Activated naive CD8-positive, alpha-beta T cell (primary cell): ENCODE data around the gene TNC.

ENCODE experiments used
- H3K27ac Mint-ChIP-seq: one replicate; pipeline ENCODE4 v1.8.0; 2021; ENCODE audit warnings: mixed read lengths
- H3K27me3 Mint-ChIP-seq: one replicate; pipeline ENCODE4 v1.8.0; 2021; ENCODE audit warnings: mixed read lengths
- H3K36me3 Mint-ChIP-seq: one replicate; pipeline ENCODE4 v1.8.0; 2021; ENCODE audit warnings: mixed read lengths
- H3K4me1 Mint-ChIP-seq: one replicate; pipeline ENCODE4 v1.8.0; 2021; ENCODE audit warnings: low read depth, mixed read lengths
- H3K4me3 Mint-ChIP-seq: one replicate; pipeline ENCODE4 v1.8.0; 2021; ENCODE audit warnings: mild to moderate bottlenecking, mixed read lengths
- H3K9me3 Mint-ChIP-seq: one replicate; pipeline ENCODE4 v1.8.0; 2021; ENCODE audit warnings: low read depth, mixed read lengths

Gene TNC

GRCh38 chr9:115033800-115034199, 84.2 kb downstream of the TNC start:
- Mint-ChIP-seq H3K36me3 (no peaks in the 10 kb centered on the region), H3K4me1 (peaks cover 12% of the 10 kb centered on the region), H3K27me3 (no peaks in the 10 kb centered on the region), H3K27ac (no peak overlapping the region), H3K4me3 (no peak overlapping the region), H3K9me3 (no peaks in the 10 kb centered on the region)

- peaks cover 2% of the 10 kb centered on the region for H3K27me3 Mint-ChIP-seq
- no peak overlapping the region for H3K27ac Mint-ChIP-seq
- no peaks in the 10 kb centered on the region for H3K36me3 Mint-ChIP-seq
- H3K4me3 Mint-ChIP-seq: no peak overlapping the region
- H3K4me1 Mint-ChIP-seq: peaks cover 12% of the 10 kb centered on the region
- H3K9me3 Mint-ChIP-seq: no peaks in the 10 kb centered on the region
Observed at GRCh38 chr9:115032296-115032695, 85.7 kb downstream of the TNC start.

- H3K4me3 Mint-ChIP-seq: no peak overlapping the region
- no peaks in the 10 kb centered on the region for H3K9me3 Mint-ChIP-seq
- H3K4me1 Mint-ChIP-seq: no peaks in the 10 kb centered on the region
- peaks cover 2% of the 10 kb centered on the region for H3K27me3 Mint-ChIP-seq
- no peak overlapping the region for H3K27ac Mint-ChIP-seq
- no peaks in the 10 kb centered on the region for H3K36me3 Mint-ChIP-seq
Observed at GRCh38 chr9:115030006-115030405, 88.0 kb downstream of the TNC start.

GRCh38 chr9:115025721-115026120, 92.2 kb downstream of the TNC start:
- no peaks in the 10 kb centered on the region for H3K4me1 Mint-ChIP-seq
- H3K36me3 Mint-ChIP-seq: no peaks in the 10 kb centered on the region
- peaks cover 2% of the 10 kb centered on the region for H3K27me3 Mint-ChIP-seq
- H3K4me3 Mint-ChIP-seq: no peak overlapping the region
- H3K9me3 Mint-ChIP-seq: no peaks in the 10 kb centered on the region
- H3K27ac Mint-ChIP-seq: no peak overlapping the region

GRCh38 chr9:115024925-115025535, 92.9 kb downstream of the TNC start:
- H3K4me3 Mint-ChIP-seq: no peak overlapping the region
- no peaks in the 10 kb centered on the region for H3K36me3 Mint-ChIP-seq
- no peaks in the 10 kb centered on the region for H3K4me1 Mint-ChIP-seq
- peaks cover 2% of the 10 kb centered on the region for H3K27me3 Mint-ChIP-seq
- no peak overlapping the region for H3K27ac Mint-ChIP-seq
- no peaks in the 10 kb centered on the region for H3K9me3 Mint-ChIP-seq

GRCh38 chr9:115022760-115023434, 95.1 kb downstream of the TNC start:
- no peaks in the 10 kb centered on the region for H3K9me3 Mint-ChIP-seq
- H3K4me1 Mint-ChIP-seq: no peaks in the 10 kb centered on the region
- H3K27ac Mint-ChIP-seq: no peak overlapping the region
- H3K27me3 Mint-ChIP-seq: peaks cover 2% of the 10 kb centered on the region
- H3K4me3 Mint-ChIP-seq: no peak overlapping the region
- H3K36me3 Mint-ChIP-seq: no peaks in the 10 kb centered on the region

- H3K36me3 Mint-ChIP-seq: no peaks in the 10 kb centered on the region
- no peaks in the 10 kb centered on the region for H3K27me3 Mint-ChIP-seq
- no peak overlapping the region for H3K27ac Mint-ChIP-seq
- no peak overlapping the region for H3K4me3 Mint-ChIP-seq
- H3K9me3 Mint-ChIP-seq: no peaks in the 10 kb centered on the region
- peaks cover 5% of the 10 kb centered on the region for H3K4me1 Mint-ChIP-seq
Observed at GRCh38 chr9:115018547-115019435, 99.2 kb downstream of the TNC start.

GRCh38 chr9:115016344-115016743, 101.6 kb downstream of the TNC start:
- no peaks in the 10 kb centered on the region for H3K27me3 Mint-ChIP-seq
- no peak overlapping the region for H3K27ac Mint-ChIP-seq
- no peak overlapping the region for H3K4me3 Mint-ChIP-seq
- peaks cover 25% of the 10 kb centered on the region for H3K4me1 Mint-ChIP-seq
- H3K9me3 Mint-ChIP-seq: no peaks in the 10 kb centered on the region
- H3K36me3 Mint-ChIP-seq: no peaks in the 10 kb centered on the region

- Mint-ChIP-seq H3K4me1 (peaks cover 29% of the 10 kb centered on the region), H3K9me3 (no peaks in the 10 kb centered on the region), H3K27ac (no peak overlapping the region), H3K27me3 (no peaks in the 10 kb centered on the region), H3K4me3 (no peak overlapping the region), H3K36me3 (no peaks in the 10 kb centered on the region)
Observed at GRCh38 chr9:115015018-115015635, 102.8 kb downstream of the TNC start.

GRCh38 chr9:115014438-115014837, 103.5 kb downstream of the TNC start:
- Mint-ChIP-seq H3K27ac (peak overlapping the region; percentile 47), H3K27me3 (no peaks in the 10 kb centered on the region), H3K36me3 (no peaks in the 10 kb centered on the region), H3K4me3 (no peak overlapping the region), H3K4me1 (peaks cover 31% of the 10 kb centered on the region), H3K9me3 (no peaks in the 10 kb centered on the region)

- peak overlapping the region; percentile 47 for H3K27ac Mint-ChIP-seq
- no peaks in the 10 kb centered on the region for H3K27me3 Mint-ChIP-seq
- H3K36me3 Mint-ChIP-seq: no peaks in the 10 kb centered on the region
- no peaks in the 10 kb centered on the region for H3K9me3 Mint-ChIP-seq
- H3K4me3 Mint-ChIP-seq: no peak overlapping the region
- H3K4me1 Mint-ChIP-seq: peaks cover 35% of the 10 kb centered on the region
Observed at GRCh38 chr9:115013998-115014397, 104.0 kb downstream of the TNC start.

GRCh38 chr9:115012486-115012885, 105.5 kb downstream of the TNC start:
- no peaks in the 10 kb centered on the region for H3K9me3 Mint-ChIP-seq
- H3K4me3 Mint-ChIP-seq: no peak overlapping the region
- H3K36me3 Mint-ChIP-seq: no peaks in the 10 kb centered on the region
- H3K27me3 Mint-ChIP-seq: no peaks in the 10 kb centered on the region
- H3K4me1 Mint-ChIP-seq: peaks cover 38% of the 10 kb centered on the region
- H3K27ac Mint-ChIP-seq: peak overlapping the region; percentile 1

GRCh38 chr9:115010874-115011273, 107.1 kb downstream of the TNC start:
- Mint-ChIP-seq H3K27me3 (no peaks in the 10 kb centered on the region), H3K4me3 (no peak overlapping the region), H3K4me1 (peaks cover 41% of the 10 kb centered on the region), H3K36me3 (no peaks in the 10 kb centered on the region), H3K27ac (no peak overlapping the region), H3K9me3 (no peaks in the 10 kb centered on the region)

GRCh38 chr9:115008536-115009270, 109.3 kb downstream of the TNC start:
- no peaks in the 10 kb centered on the region for H3K36me3 Mint-ChIP-seq
- no peak overlapping the region for H3K27ac Mint-ChIP-seq
- peaks cover 46% of the 10 kb centered on the region for H3K4me1 Mint-ChIP-seq
- no peaks in the 10 kb centered on the region for H3K9me3 Mint-ChIP-seq
- no peaks in the 10 kb centered on the region for H3K27me3 Mint-ChIP-seq
- H3K4me3 Mint-ChIP-seq: no peak overlapping the region
